Nephron (organoid): ENCODE results near the gene PRPS1.

Experiments
- H3K27ac Mint-ChIP-seq, 3 experiments: 2 replicates each; pipeline ENCODE4 v1.8.0; 2020; ENCODE audit warnings: mixed read lengths in 3 of 3, mild to moderate bottlenecking in 2 of 3, moderate library complexity in 1 of 3
- H3K27me3 Mint-ChIP-seq: 2 replicates; pipeline ENCODE4 v1.8.0; 2021; ENCODE audit warnings: low read depth, mild to moderate bottlenecking, moderate library complexity, mixed read lengths
- H3K36me3 Mint-ChIP-seq: 2 replicates; pipeline ENCODE4 v1.8.0; 2020; ENCODE audit warnings: low read depth, mixed read lengths
- H3K4me1 Mint-ChIP-seq: 2 replicates; pipeline ENCODE4 v1.8.0; 2020; ENCODE audit warnings: mixed read lengths
- H3K4me3 Mint-ChIP-seq, 3 experiments: 2 replicates each; pipeline ENCODE4 v1.8.0; 2020; ENCODE audit warnings: mild to moderate bottlenecking in 3 of 3, mixed read lengths in 3 of 3, moderate library complexity in 2 of 3
- H3K9me3 Mint-ChIP-seq: 2 replicates; pipeline ENCODE4 v1.8.0; 2020; ENCODE audit warnings: mixed read lengths
- TF ChIP-seq, protein P1 (sequence below), 3 experiments: fragments of 200-600 bp; sonication (generic); IDR thresholded peaks; one replicate each; pipeline ENCODE4 v1.5.0; 2021; ENCODE audit warnings: antibody characterized with exemption in 3 of 3; ENCODE audit not compliant: unreplicated experiment in 3 of 3

Gene PRPS1

DNA sequence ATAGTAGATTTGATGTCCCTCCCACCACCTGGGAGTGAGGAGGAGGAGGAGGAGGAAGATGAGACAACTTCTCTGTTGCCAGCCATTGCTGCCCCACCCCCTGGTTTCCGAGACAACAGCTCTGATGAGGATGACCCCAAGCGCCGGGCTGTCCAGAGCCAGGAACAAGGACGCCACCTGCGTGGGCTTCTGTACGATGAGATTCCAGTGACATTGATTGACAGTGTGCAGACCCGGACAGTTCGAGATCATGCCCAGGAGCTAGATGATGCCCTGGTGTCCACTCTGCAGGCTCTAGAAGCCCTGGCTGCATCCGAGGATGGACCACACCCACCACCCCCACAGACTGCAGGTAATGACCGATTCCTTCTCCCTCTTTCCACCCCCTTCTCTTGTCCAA is 30.5 kb upstream of the PRPS1 start:
- Mint-ChIP-seq H3K4me1 (no peaks in the 10 kb centered on the region), H3K27ac (no peak overlapping the region), H3K36me3 (no peaks in the 10 kb centered on the region), H3K9me3 (peaks cover 12% of the 10 kb centered on the region), H3K4me3 (no peak overlapping the region), H3K27me3 (no peaks in the 10 kb centered on the region)
- TF ChIP-seq, protein P1, sequence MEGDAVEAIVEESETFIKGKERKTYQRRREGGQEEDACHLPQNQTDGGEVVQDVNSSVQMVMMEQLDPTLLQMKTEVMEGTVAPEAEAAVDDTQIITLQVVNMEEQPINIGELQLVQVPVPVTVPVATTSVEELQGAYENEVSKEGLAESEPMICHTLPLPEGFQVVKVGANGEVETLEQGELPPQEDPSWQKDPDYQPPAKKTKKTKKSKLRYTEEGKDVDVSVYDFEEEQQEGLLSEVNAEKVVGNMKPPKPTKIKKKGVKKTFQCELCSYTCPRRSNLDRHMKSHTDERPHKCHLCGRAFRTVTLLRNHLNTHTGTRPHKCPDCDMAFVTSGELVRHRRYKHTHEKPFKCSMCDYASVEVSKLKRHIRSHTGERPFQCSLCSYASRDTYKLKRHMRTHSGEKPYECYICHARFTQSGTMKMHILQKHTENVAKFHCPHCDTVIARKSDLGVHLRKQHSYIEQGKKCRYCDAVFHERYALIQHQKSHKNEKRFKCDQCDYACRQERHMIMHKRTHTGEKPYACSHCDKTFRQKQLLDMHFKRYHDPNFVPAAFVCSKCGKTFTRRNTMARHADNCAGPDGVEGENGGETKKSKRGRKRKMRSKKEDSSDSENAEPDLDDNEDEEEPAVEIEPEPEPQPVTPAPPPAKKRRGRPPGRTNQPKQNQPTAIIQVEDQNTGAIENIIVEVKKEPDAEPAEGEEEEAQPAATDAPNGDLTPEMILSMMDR (IDR thresholded peaks at IDR 0.05; ENCODE audit: unreplicated experiment in 3 of 3): no peak

DNA sequence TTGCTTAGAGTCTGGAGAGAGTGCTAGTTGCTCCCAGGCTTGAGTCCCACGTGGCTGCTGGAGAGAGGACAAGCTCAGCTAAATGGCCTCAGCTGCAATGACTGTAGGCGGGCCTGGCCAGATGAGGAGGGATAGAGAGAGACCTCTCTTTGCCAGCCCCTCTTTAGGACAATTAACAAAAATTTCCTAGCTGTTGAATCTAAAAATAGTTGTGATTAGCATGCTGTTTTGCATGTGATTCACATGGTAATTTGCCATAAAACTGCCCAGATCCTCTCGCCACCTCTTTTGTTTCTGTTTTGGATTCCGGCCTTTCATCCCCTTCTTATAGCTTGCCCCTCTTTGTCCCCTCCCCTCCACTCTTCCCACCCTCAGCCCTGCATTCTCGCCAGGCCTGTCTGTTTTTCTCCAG is 28.9 kb upstream of the PRPS1 start:
- Mint-ChIP-seq H3K27ac (no peak overlapping the region), H3K27me3 (no peaks in the 10 kb centered on the region), H3K4me3 (no peak overlapping the region), H3K36me3 (no peaks in the 10 kb centered on the region), H3K4me1 (no peaks in the 10 kb centered on the region), H3K9me3 (no peaks in the 10 kb centered on the region)
- TF ChIP-seq, protein P1 (IDR thresholded peaks at IDR 0.05; ENCODE audit: unreplicated experiment in 3 of 3): no peak

DNA sequence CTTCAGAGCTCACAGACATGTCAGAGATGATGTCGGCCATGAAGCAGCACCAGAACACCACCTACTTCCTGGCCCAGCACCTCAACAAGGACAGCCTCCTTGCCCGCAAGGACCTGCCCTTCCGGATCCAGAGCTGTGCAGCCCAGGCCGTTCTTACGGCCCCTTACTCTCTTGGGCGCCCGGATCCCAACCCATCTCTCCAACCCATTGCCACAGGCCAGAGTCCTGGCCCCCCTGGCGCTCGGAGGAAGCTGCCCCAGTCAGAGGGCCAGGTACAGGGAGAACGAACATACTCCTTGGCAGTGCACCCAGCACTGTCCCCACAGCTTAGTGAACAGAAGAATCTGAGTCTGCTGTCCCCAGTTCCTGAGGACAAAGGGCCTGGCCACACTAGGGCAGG is 27.9 kb upstream of the PRPS1 start:
- Mint-ChIP-seq H3K4me1 (no peaks in the 10 kb centered on the region), H3K36me3 (no peaks in the 10 kb centered on the region), H3K9me3 (no peaks in the 10 kb centered on the region), H3K4me3 (no peak overlapping the region), H3K27me3 (no peaks in the 10 kb centered on the region), H3K27ac (no peak overlapping the region)
- TF ChIP-seq, protein P1 (IDR thresholded peaks at IDR 0.05; ENCODE audit: unreplicated experiment in 3 of 3): no peak

DNA sequence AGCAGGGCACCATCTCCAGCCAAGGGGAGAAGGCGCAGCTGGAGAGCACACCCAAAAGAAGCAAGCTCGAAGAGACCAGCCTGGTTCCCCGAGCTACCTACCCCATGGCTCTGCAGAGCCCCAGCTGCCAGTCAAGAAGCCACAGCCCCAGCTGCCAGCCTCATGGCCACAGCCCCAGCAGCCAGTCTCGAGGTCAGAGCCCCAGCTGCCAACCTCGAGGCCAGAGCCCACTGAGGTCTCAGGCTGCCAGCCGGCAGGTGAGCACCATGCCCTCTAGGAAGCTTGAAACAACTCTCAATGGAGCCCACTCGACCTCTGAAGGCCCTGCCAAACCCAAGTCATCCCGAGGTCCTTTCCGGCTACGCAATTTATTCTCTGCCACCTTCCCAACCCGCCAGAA is 27.0 kb upstream of the PRPS1 start:
- no peak overlapping the region for H3K4me3 Mint-ChIP-seq
- H3K36me3 Mint-ChIP-seq: no peaks in the 10 kb centered on the region
- H3K9me3 Mint-ChIP-seq: no peaks in the 10 kb centered on the region
- no peaks in the 10 kb centered on the region for H3K4me1 Mint-ChIP-seq
- no peaks in the 10 kb centered on the region for H3K27me3 Mint-ChIP-seq
- no peak overlapping the region for H3K27ac Mint-ChIP-seq
- TF ChIP-seq, protein P1 (IDR thresholded peaks at IDR 0.05; ENCODE audit: unreplicated experiment in 3 of 3): no peak

DNA sequence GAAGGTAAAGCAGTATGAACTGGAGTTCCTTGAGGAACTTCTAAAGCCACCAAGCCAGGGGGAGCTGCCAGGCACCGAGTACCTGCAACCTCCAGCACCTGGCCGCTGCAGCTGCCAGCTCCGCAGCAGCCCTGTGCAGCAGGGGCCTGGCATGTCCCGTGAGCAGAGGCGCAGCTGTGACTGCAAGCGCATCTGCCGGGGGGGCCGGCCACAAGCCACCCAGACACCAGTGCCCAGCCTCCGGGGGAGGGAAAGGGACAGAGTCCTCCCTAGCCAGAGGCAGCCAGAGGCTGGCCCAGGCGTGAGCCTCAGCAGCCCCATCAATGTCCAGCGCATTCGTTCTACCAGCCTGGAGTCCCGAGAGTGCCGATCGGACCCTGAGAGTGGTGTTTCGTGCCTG is 26.6 kb upstream of the PRPS1 start:
- Mint-ChIP-seq H3K27ac (no peak overlapping the region), H3K36me3 (no peaks in the 10 kb centered on the region), H3K9me3 (no peaks in the 10 kb centered on the region), H3K27me3 (no peaks in the 10 kb centered on the region), H3K4me3 (no peak overlapping the region), H3K4me1 (no peaks in the 10 kb centered on the region)
- TF ChIP-seq, protein P1 (IDR thresholded peaks at IDR 0.05; ENCODE audit: unreplicated experiment in 3 of 3): no peak

DNA sequence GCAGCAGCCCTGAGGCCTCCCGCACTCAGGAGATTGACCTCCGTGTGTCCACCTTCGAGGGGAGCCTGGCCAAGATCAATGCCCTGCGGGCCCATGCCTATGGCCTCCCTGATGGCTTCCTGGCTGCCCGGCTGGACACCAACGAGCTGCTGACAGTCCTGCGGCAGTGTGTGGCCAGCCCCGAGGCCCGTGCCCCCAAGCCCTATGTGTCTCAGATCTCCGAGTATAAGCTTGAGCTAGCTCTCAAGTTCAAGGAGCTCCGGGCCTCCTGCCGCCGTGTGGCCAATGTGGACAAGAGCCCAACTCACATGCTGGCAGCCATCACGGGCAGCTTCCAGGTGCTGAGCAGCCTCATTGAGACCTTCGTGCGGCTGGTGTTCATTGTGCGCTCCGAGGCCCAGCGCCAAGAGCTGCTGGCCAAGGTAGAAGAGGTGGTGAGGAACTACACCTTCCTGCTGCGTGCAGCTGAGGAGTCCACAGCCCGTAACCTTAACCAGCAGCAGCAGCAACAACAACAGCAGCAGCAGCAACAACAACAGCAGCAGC is 25.5 kb upstream of the PRPS1 start:
- Mint-ChIP-seq H3K36me3 (no peaks in the 10 kb centered on the region), H3K27me3 (no peaks in the 10 kb centered on the region), H3K9me3 (no peaks in the 10 kb centered on the region), H3K4me3 (no peak overlapping the region), H3K27ac (no peak overlapping the region), H3K4me1 (no peaks in the 10 kb centered on the region)
- TF ChIP-seq, protein P1 (IDR thresholded peaks at IDR 0.05; ENCODE audit: unreplicated experiment in 3 of 3): no peak
